HG03558 (cell line): ENCODE measurements around the gene TNFAIP8L1.

Source experiments
- ATAC-seq: cut with Tn5 transposase; IDR thresholded peaks from one replicate; pipeline ENCODE4 v1.9.1; 2021; ENCODE audit warnings: moderate number of reproducible peaks; ENCODE audit not compliant: unreplicated experiment; ENCODE audit errors: extremely low read depth

Gene TNFAIP8L1

GRCh38 chr19:4697304-4697703 lies 58.0 kb downstream of the TNFAIP8L1 start:
- ATAC-seq, result no peak

DNA sequence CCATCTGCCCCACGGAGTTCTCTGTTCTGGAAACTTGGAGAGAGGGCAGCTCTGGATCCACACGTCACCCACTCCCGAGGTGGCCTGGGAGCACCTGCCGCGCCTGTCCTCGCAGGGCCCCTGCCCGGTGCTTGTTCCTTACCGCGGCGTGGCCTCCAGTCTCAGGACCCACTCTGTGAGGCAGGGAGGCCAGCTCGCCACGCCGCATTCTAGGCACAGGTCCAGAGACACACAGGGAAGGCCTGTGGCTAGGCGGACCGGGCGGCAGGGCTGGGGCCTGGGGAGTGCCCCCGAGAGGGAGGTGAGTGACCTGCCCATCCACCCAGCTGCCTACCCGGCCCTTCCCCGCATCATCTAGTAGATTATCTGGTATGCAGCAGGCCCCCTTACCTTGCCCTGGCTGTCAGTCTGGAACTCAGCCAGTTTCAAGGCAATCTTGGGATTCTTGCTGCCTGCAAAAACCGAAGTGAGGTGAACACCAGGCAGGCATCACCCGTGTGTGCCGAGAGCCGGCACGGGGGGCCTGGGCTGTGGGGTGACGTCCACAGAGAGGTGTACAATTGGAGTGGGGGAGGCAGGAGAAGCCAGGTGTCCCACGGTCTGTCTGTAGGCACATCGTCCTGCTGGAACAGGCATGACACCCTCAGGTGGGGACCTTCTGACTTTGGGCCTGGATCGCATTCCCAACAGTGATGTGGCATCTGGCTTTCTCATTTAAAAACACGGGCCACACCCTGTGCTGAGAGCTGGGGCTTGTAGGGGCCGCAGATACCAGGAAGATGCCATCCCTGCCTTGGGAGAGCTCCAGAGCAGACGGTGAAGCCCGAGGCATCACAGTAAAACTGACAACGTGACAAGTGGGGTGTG lies 60.7 kb downstream of the TNFAIP8L1 start:
- ATAC-seq, result no peak

GRCh38 chr19:4700693-4700970 lies 61.3 kb downstream of the TNFAIP8L1 start:
- ATAC-seq, result no peak

- no peak for ATAC-seq
Measured at GRCh38 chr19:4701557-4701956, 62.2 kb downstream of the TNFAIP8L1 start.

DNA sequence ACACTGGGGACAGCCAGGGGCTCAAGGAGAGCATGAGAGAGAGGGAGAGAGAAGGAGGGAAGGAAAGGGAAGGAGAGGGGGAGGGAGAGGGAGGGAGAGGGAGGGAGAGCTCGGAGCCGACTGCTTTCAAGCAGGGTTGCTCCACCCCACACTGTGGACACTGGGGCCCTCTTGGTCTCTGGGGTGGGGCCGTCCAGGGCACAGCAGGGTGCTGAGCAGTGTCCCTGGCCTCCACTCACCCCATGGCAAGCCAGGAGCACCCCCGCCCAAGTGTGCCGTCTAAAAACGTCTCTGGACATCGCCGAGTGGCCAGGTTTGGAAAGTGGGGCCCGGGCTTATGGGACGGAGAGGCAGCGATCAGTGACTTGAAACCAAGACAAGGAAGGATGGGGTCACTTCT lies 63.4 kb downstream of the TNFAIP8L1 start:
- ATAC-seq, result no peak

DNA sequence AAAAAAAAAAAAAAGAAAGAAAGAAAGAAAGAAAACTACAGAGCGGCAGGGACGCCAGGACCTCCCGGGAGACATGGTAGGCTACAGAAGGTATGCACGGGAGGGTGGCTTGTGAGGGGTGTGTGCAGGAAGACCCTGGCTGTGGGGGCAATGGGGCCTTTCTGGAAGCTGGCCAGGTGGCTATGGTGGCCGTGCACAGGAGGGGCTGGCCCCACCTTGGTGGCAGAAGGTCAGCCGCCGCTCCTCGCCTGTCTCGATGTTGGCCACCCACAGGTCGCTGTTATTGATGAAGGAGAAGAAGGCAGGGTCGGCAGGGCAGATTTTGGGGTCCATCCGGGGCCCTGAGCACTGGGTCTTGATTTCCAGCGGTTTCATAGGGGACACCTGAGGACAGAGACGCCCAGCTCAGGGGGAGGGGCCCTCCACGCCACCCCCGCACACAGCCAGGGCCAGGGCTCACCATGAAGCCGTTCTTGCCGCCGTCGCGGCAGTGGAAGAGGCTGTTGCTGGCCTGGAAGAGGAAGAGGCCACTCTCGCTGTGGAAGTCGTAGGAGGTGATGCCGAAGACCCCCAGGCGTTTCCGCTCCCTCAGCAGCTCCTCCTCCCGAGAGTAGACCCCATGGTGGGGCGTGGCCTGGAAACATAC lies 64.5 kb downstream of the TNFAIP8L1 start:
- ATAC-seq, result no peak

GRCh38 chr19:4704317-4704673 lies 65.0 kb downstream of the TNFAIP8L1 start:
- ATAC-seq, result no peak
